Activated CD8-positive, alpha-beta memory T cell treated with anti-CD3 and anti-CD28 coated beads, Interleukin-2, amount 50 U/mL, for 24 hours (primary cell): ENCODE data around the gene RBM20.

Experiments used
- DNase-seq: peaks from one replicate; pipeline ENCODE4 v3.0.0-alpha.2; 2020; ENCODE audit errors: extremely low read depth

The RBM20 gene

DNA sequence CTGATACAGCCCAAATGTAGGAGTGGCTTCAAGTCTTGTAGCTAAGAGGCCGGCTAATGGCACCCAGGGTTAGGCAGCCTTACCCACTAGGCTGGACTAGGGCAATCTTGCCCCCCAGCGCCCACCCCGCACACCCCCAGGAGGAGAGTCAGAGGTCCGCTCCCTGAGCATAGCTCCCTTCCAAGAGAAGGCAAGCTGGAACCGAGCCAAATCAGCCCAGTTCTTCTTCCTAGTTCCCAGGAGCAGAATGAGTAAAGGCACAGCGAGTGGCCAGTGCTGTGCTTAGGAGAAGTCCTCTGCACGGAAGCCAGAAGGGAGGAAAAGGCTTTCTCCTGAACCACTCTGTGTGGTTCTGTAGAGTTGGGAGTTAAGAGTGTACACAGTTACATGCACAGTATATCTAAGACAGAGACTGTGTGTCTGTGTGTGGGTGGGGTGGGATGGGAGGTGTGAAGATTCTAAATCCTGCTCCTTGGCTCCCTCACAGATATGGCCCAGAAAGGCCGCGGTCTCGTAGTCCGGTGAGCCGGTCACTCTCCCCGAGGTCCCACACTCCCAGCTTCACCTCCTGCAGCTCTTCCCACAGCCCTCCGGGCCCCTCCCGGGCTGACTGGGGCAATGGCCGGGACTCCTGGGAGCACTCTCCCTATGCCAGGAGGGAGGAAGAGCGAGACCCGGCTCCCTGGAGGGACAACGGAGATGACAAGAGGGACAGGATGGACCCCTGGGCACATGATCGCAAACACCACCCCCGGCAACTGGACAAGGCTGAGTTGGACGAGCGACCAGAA, 167.8 kb downstream of the RBM20 start:
- no peak for DNase-seq

DNA sequence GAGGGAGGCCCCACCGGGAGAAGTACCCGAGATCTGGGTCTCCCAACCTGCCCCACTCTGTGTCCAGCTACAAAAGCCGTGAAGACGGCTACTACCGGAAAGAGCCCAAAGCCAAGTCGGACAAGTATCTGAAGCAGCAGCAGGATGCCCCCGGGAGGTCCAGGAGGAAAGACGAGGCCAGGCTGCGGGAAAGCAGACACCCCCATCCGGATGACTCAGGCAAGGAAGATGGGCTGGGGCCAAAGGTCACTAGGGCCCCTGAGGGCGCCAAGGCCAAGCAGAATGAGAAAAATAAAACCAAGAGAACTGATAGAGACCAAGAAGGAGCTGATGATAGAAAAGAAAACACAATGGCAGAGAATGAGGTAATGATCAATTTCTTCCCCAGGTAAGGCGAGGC, 168.4 kb downstream of the RBM20 start:
- DNase-seq: no peak

DNA sequence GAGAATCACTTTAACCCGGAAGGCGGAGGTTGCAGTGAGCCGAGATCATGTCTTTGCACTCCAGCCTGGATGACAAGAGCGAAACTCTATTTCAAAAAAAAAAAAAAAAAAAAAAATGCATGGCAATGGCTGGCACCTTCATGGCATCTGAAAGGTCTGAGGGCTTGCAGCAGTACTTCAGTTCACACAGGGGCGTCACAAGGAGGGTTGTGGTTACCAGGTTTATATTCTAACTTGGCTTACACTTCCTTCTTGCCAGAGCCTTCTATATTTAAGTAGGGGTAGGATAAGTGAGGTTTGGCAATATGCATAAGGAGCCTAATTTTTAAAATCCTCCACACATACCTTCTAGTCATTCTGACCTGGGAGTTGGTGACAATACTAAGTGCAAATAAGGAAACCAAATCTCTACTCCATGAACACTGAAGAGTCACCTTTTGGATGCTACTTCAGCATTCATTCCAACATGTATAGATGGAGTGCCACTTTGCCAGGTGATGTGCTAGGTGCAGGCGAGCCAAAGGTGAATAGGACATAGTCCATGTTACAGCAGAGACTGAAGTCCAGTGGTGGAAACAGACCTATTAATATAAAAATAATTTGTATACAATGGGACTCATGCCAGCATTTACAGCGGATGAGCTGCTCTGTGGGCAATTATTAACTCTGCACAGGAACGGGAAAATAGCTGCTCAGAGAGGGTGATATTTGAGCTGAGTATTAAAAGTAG, 169.8 kb downstream of the RBM20 start:
- DNase-seq: no peak

DNA sequence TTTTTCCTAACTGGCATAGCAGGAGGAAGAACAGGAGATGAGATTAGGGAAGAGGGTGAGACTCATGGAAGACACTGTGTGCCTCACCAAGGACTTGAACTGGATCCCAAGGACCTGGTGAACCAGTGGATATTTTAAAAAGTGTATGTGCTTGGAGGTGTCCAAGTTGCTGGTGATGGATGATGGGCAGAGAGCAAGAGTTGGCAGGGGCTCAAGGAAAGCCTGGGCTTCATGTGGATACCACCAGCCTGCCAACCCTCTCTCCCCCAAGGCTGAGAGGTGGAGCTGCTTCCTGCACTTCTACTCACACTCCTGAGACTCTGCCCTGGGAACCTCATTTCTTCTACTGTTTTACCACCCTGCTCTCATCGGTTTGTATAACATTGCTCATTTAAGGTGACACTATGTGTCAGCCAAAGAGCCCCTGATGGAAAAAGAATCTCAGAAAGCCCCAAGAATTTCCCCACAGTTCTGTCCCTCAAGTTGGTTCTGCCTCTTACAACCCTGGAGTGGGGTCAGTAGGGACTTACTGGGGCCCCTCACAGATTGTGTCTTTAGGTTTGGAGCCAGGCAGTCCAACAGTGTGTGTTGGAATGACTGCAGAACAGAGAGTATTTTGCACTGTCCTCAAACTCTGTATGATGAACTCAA, 171.3 kb downstream of the RBM20 start:
- no peak for DNase-seq

DNA sequence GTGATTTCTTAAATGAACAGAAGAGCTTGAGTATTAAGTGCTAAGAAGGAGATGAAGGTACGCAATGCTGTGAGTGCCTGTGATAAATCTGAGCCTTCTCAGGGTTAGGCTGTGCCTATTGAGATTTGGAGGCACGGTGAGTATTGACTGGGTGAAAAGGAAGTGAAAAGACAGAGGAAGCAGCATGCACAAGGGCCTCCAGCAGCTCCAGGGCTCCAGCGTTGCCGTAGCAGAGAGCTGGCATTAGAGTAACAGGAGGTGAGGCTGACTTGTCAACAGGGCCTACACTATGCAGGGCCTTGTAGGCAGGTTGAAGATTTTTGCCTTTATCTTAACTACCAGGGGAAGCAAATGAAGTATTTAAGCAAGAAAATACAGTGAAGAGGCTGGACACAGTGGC, 173.5 kb downstream of the RBM20 start:
- no peak for DNase-seq

DNA sequence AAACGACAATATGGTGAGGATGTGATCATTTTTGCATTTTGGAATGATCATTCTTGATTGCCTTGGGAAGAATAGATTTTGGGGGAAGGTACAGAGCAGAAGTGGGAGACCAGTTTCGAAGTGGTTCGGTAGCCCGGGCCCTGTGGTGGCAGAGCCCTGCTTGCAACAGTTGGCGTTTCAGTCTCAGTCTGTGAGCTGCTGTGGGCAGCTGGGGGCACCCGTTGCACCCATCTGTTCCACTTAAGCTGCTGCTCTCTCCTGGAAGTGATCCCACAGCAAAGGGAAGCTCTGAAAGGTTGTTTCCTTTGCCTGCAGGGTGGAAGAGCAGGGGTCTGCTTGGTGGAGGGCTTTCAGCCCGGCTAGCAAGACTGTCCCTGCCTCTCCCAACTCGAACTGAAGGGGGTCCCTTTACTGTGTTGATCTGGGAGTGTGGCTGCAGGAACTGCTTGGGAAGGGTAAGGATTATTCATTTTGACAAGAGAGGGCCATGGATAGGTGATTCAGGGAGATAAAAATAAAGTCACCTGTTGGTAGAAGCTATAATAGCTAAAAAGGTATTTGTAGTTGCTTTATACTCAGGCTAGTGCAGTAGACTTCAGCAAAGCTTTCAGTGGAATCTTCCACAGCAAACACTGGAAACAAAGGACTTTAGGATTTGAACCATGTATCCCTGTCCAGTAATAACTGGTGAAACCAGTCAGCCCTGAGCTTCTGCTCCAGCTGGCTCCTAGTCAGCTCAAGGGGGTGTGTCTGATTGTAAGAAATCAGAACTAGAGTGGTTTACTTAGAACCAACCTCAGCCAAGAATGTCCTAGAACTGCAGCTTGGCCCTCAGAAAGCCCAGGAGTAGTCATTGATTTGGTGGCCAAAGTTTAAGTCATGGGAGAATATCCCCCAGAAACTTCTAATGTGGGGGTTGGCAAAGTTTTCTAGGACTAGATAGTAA, 174.4 kb downstream of the RBM20 start:
- DNase-seq: no peak

DNA sequence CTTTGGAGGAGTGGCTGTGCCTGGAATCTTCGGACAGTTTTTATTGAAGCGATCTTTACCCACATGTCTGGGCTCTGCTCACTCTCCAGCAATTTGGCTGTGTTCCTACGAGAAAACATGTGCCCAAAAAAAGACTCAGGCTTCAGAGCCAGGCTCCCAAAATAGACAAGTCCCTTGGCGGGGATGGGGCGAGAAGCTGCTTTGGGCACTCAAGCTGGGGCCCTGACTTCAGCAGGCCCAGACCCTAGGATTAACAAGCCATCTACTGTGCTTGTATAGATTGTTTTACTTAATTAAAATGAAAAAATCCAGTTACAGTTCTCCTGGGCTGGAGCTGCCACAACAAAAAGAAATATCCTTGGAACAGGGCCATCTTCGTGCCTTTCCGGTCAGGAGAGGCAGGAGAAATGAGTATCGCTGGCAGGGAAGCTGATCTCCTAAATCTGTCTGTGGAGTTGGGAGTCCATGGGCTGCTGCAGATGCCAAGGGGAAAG, 176.2 kb downstream of the RBM20 start:
- DNase-seq: no peak

DNA sequence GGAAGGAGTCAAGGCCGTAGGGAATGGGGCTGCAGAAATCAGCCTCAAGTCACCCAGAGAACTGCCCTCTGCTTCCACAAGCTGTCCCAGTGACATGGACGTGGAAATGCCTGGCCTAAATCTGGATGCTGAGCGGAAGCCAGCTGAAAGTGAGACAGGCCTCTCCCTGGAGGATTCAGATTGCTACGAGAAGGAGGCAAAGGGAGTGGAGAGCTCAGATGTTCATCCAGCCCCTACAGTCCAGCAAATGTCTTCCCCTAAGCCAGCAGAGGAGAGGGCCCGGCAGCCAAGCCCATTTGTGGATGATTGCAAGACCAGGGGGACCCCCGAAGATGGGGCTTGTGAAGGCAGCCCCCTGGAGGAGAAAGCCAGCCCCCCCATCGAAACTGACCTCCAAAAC, 177.4 kb downstream of the RBM20 start:
- DNase-seq: no peak

DNA sequence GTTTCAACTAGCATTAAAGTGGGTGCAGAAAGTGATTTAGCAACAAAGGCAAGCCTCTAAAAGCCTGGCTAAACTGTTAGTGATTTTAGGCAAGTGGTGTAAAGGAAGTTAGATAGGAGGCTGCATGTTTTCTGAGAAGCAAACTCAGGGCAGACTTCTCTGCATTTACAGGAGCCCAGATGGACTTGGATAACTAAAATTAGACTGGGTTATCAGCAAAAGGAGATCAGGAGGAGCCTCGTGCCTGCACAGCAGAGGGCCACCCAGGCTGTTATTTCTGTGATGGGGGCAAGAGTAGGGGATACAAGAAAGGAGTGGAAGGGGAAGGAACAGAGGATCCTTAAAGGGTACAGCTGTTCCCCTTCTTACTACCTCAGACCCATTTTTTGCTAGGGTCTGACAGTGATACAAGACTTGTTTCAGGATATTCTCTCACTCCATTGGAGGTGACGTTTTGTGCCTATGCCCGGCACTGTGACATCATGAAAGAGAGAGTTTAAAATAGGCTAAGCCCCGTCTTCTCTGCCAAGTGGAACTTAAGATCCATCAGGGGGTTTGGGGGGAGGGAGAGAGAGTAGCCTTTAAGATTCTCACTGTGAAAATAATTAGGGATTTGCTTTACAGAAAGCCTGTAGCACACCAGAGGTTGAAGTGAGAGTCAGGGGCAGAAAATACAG, 178.0 kb downstream of the RBM20 start:
- no peak for DNase-seq

DNA sequence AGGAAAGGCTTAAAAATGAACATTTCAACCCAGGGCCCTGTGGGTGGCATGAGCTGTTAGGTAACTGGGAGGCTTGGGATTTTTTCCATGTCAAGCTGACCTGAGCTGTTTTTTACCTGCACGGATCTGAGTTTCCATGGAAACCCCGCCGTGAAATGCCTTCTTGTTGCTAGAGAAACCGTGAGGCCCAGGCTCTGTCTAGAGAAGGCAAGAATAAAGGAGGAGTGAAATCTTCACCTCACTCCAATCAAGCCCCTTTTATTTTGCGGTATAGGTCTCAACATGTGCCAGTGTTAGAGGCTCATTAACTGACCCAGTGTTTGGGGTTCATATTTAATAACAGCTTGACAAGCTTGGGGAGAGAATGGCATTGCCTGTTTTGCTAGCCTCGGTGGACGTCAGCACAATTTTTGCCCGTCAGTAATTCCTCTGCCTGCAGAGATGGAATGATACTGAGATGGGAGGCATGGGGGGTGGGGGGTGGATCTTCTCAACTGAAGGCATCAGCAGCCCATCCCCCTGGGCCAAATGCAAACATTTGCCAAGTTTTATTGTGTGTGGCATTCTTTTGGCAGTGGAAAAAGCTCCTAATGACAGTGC, 178.7 kb downstream of the RBM20 start:
- no peak for DNase-seq

DNA sequence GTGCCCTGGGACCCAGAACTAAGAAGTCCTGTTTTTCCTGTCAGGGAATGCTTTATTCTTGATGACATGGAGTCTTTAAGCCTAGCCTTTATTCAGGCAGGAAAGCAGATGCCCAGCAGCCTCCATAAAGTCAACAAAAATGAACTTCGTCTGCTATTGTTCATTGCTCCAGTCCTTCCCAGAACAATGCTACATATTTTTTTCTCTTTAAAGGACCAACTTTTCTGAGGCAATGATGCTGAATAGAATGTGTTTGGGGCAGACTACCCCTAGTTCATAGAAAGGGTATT, 180.0 kb downstream of the RBM20 start:
- no peak for DNase-seq

DNA sequence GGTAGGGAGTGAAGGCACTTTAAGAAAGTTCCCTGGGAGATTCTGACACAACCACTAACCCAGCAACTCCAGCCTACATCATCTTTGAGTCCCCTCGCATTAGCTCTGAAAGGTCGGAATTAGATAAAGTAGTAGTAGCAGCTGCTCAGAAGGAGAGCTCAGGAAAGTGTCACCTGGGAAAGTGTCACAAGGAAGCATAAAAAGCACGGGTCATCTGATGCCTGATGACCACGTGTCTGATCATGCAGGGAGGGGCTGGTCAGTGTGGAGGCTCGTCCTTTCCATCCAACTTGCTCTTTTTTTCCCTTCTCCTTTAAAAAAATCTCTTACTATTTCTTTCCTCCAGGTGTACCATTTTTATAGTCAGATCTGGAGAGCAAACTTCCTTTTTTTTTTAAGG, 180.5 kb downstream of the RBM20 start:
- no peak for DNase-seq

DNA sequence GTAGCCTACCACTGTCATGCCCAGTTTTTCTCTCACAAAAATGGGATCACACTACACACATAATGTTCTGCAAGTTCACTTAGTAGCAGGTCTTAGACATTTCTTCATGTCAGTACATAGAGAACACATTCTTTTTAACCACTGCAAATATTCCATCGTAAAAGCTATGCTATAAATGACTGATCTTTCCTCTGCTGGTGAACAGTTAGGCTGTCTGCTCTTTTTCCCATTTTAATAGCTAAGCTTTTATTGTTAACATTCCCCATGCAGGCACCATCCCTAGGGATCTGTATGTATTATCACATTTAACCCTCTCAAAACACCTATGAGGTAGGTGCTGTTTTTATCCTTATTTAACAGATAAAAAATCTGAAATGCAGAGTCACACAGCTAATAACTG, 181.4 kb downstream of the RBM20 start:
- no peak for DNase-seq

DNA sequence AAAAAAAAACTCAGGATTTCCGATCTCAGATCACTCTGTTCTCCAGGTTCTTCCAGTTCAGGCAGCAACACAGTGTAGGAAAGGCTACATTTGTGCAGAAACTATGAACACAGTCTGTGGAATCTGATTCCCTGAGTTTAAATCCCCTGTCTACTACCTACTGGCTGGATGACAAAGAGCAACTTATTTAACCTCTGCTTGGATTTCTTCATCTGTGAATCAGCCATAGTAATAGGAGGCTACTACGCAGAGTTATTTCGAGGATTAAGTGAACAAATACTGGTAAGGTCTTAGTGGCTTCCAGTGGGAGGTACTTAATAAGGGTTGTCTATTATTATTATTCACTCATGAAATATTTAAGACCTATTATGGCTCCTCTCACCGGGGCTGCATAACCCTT, 183.3 kb downstream of the RBM20 start:
- DNase-seq: no peak

DNA sequence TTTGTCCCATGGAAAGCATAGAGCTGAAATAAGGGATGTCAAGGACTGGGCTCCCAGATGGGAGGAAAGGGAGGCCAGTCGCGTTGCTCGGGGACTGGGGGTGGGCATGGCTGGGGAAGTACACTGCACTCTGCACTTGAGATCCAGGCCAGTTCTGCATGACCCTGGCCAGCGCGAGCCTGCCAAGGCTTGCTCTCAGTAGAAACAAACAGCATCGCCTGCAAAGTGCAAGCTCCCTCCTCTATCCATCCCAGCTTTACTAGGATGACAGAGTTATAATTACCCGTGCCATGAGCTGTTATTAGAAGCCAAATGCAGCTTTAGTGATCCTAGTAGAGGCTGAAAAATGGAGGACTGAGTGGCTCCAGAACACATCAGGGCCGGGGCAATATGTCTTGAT, 183.7 kb downstream of the RBM20 start:
- no peak for DNase-seq

DNA sequence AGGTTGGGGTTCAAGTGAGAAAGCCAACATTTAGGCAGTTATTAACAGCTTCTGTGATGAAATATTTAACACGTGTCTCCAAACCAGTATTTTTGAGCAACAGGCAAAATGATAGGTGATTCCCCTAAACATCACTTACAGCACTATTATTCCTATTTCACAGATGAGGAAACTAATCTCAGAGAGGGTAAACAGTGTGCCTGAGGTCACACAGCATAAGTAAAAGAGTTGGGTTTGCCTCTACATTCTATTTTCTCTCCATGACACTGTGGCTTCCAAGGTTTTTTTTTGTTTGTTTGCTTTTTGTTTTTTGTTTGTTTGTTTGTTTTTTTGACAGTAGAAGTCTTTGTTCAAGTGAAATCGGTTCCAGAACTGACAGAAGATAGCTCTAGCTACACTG, 184.4 kb downstream of the RBM20 start:
- DNase-seq: no peak

DNA sequence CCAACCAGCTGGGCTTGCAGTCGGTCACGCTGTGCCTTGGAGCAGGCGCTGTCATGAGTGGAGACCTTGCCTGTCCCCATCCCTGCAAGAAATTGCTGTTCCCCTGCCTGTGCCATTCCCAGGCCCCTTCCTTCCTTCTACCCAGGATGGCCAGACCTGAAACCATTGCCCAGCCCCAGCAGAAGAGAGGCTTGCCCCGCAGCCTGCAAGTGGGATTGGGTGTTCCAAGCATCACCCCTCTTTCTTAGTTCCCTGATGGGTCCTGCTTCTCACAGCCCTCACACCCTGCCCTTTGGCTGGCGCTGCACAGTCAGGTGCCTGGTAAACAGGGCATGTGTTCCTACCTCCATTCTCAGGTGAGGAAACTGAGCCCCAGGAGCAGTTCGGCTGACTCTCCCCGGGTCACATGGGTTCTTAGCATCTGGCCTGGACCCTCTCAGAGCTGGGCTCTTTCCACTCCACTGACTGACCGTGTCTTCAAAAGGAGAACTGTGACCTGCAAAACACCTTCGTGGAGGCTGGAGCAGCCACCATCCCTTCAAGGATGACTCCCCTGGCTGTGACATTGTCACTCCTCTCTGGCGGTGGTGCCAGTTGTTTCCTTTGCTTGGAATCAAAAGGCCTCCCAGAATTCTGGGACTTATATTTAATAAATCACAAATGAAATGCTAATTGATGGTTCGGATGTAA, 185.7 kb downstream of the RBM20 start:
- no peak for DNase-seq

DNA sequence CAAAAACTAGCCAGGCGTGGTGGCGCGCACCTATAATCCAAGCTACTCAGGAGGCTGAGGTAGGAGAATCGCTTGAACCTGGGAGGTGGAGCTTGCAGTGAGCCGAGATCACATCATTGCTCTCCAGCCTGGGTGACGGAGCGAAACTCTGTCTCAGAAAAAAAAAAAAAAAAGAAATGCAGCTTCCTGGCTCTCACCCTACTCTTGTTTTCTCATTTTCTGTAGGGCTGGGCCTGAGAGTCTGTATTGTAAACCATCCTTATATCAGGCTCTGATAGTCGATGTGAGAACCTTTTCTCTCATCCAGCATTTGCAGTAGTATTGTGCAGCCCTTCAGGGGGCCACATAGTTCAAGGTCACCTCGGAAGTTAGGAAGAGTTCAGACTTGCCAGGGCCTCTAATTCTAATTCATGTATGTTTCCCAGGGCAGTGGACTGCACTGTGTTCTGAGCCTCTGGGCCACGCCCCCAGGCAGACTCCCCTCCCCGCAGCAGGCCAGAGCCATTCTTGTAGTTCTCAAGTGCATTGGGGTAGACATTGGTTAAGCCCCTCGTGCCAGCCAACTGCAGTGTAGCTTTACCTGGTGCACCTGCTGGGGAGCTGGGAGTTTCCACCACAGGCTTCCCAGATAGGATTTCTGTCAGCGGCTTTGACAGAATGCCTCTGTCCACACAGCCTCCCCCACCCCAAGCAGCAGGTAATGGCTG, 189.3 kb downstream of the RBM20 start:
- DNase-seq: no peak

DNA sequence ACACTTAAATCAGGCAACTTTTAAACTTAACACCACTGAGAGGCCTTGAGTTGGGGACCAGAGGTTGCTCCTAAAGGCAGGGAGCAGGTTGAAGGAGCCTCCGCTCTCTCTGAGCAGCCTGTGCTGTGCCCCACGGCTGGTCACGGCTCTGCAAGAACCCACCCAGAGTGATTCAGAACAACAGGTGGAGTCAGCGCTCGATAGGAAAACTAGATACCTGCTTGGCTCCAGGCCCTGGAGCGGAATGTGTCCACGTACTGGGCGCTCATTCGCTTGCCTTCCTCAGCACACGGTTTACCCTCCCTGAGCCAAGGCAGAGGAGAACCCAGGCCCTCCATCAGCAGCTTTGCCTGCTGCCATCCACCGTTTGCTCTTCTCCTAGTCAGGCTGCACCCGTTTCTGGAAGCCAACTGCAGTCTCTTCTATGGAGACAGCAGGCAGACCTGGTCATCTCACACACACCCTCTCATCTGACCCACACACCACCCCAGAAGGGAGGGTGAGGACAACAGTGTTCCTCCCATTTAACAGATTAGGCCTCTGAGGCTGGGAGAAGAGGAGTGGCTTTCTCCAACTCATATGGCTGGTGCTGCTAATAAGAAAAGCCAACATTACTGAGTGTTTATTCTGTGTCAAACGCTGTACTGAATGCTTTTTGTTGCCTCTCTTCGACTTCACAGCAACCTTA, 189.9 kb downstream of the RBM20 start:
- DNase-seq: no peak
